Natural killer cell (primary cell): ENCODE results near the gene PIK3C3. TPM values are rescaled to one million over a fixed set of nuclear protein-coding genes. Genes with fewer than 3 reads are reported as not detected.

ENCODE experiments used
- ATAC-seq, 3 donors: fragments of 150-1000 bp in 2 of 3; fragments of 200-7000 bp in 1 of 3; cut with Tn5 transposase; 1 replicate in 1 of 3; 2 replicates in 2 of 3; pipeline ENCODE4 v1.10.0; 2021; ENCODE audit warnings: mild to moderate bottlenecking in 2 of 3, moderate library complexity in 2 of 3
- DNase-seq, 2 donors: peaks; one replicate each; pipeline versions ENCODE4 v3.0.0 to v3.0.0-alpha.2; 2013 to 2021; ENCODE audit warnings: mixed read lengths in 1 of 2
- H3K27ac ChIP-seq: one replicate; pipeline ENCODE4 v1.5.1; 2013; ENCODE audit warnings: mild to moderate bottlenecking, low read length
- H3K27me3 ChIP-seq: one replicate; pipeline ENCODE4 v1.6.1; 2013; ENCODE audit warnings: low read length; ENCODE audit not compliant: control insufficient read depth, insufficient read depth
- H3K36me3 ChIP-seq: one replicate; pipeline ENCODE4 v1.6.1; 2013; ENCODE audit warnings: low read length; ENCODE audit not compliant: control insufficient read depth, insufficient read depth
- H3K4me1 ChIP-seq: one replicate; pipeline ENCODE4 v1.6.1; 2013; ENCODE audit warnings: low read length; ENCODE audit not compliant: control insufficient read depth, insufficient read depth
- H3K4me3 ChIP-seq: one replicate; pipeline ENCODE4 v1.5.1; 2013; ENCODE audit warnings: low read length
- H3K9me3 ChIP-seq: one replicate; pipeline ENCODE4 v1.6.1; 2013; ENCODE audit warnings: low read length; ENCODE audit not compliant: control insufficient read depth, insufficient read depth
- H3K27ac Mint-ChIP-seq, 2 donors: one replicate each; pipeline ENCODE4 v1.8.0; 2022; ENCODE audit warnings: mild to moderate bottlenecking in 2 of 2, mixed read lengths in 2 of 2, moderate library complexity in 1 of 2
- H3K27me3 Mint-ChIP-seq, 2 donors: one replicate each; pipeline ENCODE4 v1.8.0; 2022; ENCODE audit warnings: low read depth in 2 of 2, mixed read lengths in 2 of 2
- H3K36me3 Mint-ChIP-seq: one replicate; pipeline ENCODE4 v1.8.0; 2022; ENCODE audit warnings: mixed read lengths
- H3K4me1 Mint-ChIP-seq, 2 donors: one replicate each; pipeline ENCODE4 v1.8.0; 2022; ENCODE audit warnings: mixed read lengths in 2 of 2
- H3K4me3 Mint-ChIP-seq: one replicate; pipeline ENCODE4 v1.8.0; 2022; ENCODE audit warnings: mild to moderate bottlenecking, moderate library complexity, mixed read lengths
- H3K9me3 Mint-ChIP-seq, 2 donors: one replicate each; pipeline ENCODE4 v1.8.0; 2022; ENCODE audit warnings: mixed read lengths in 2 of 2
- WGBS: methylation state at CpG from one replicate; pipeline ENCODE4 v1.1.7; 2013; ENCODE audit warnings: missing lambda C conversion rate; ENCODE audit not compliant: insufficient coverage; 5-methylcytosine and 5-hydroxymethylcytosine counted together
- intact Hi-C: fragments of 100-400 bp; cut with micrococcal nuclease; formaldehyde crosslinking; loops from one replicate; pipeline ENCODE4 v1.14.2; 2022
- total RNA-seq, 4 donors: library from RNA; stranded (reverse); fragments of 120-200 nt in 1 of 4; gene quantifications; one replicate each; pipeline versions ENCODE4 v1.2.3 to v1.2.4, GENCODE V29; 2013 to 2022
- TF ChIP-seq, protein P1 (sequence below): fragments of 200-600 bp; IDR thresholded peaks from one replicate; pipeline ENCODE4 v1.8.0; 2022; ENCODE audit warnings: antibody characterized with exemption

Gene PIK3C3
- total RNA-seq, 3 donors from 2014 or later (not counting 1 experiment from before 2014, with no cell fraction given): 49.6 to 85.4 (median 67.3) TPM

DNA sequence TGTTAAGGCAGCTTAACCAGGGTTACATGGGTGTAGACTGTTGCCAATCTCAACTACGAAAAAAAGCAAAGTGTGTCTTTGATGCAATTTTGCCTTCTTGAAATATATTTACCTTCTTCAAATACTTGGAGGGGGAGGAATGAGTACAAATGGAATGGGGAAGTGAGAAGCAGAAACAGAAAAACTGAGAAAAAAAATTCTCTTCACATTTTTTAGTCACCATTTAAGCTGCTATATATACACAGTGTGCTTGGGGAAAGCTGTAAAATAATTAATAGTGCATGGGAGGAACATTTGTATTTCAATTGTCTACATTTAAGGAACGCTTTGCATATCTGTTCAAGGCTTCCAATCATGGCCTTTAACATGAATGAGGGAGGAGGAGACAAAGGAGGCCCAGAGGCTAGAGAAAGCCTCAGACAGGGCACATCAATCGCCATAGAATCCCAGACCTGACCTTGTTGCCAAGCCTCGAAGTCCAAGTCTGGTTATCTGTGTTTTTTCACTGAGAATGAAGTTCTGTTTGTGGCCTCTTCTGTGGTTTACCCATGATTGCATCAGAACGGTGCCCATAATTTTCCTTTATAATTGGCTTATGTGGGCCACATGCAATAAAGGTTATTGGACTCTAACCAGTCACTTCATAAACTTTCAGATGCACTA lies 158.6 kb downstream of the PIK3C3 start:
- Mint-ChIP-seq H3K4me1 (peaks cover 15 to 25% of the 10 kb centered on the region in 2 donors), H3K4me3 (no peak overlapping the region), H3K27me3 (peaks cover 4 to 8% of the 10 kb centered on the region in 2 donors), H3K9me3 (no peaks in the 10 kb centered on the region), H3K36me3 (no peaks in the 10 kb centered on the region), H3K27ac (peak overlapping the region; percentile 50 to 67)
- ATAC-seq: peak in 2 of 3 donors; percentile 15 to 47
- Histone ChIP-seq H3K27me3 (no peaks in the 10 kb centered on the region), H3K4me1 (peaks cover 3% of the 10 kb centered on the region), H3K36me3 (no peaks in the 10 kb centered on the region), H3K9me3 (no peaks in the 10 kb centered on the region), H3K4me3 (no peak overlapping the region), H3K27ac (no peak overlapping the region)
- intact Hi-C loops: loop anchor here (1.0 to 2.0 kb wide), 2 partner anchors 1159 to 1474 kb away; no protein-coding TSS in a partner anchor
- DNase-seq: peak in 1 of 2 donors; percentile 5
- TF ChIP-seq, protein P1, sequence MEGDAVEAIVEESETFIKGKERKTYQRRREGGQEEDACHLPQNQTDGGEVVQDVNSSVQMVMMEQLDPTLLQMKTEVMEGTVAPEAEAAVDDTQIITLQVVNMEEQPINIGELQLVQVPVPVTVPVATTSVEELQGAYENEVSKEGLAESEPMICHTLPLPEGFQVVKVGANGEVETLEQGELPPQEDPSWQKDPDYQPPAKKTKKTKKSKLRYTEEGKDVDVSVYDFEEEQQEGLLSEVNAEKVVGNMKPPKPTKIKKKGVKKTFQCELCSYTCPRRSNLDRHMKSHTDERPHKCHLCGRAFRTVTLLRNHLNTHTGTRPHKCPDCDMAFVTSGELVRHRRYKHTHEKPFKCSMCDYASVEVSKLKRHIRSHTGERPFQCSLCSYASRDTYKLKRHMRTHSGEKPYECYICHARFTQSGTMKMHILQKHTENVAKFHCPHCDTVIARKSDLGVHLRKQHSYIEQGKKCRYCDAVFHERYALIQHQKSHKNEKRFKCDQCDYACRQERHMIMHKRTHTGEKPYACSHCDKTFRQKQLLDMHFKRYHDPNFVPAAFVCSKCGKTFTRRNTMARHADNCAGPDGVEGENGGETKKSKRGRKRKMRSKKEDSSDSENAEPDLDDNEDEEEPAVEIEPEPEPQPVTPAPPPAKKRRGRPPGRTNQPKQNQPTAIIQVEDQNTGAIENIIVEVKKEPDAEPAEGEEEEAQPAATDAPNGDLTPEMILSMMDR: no peak
- 25% methylated on average over 4 of the region's 5 CpGs for WGBS

DNA sequence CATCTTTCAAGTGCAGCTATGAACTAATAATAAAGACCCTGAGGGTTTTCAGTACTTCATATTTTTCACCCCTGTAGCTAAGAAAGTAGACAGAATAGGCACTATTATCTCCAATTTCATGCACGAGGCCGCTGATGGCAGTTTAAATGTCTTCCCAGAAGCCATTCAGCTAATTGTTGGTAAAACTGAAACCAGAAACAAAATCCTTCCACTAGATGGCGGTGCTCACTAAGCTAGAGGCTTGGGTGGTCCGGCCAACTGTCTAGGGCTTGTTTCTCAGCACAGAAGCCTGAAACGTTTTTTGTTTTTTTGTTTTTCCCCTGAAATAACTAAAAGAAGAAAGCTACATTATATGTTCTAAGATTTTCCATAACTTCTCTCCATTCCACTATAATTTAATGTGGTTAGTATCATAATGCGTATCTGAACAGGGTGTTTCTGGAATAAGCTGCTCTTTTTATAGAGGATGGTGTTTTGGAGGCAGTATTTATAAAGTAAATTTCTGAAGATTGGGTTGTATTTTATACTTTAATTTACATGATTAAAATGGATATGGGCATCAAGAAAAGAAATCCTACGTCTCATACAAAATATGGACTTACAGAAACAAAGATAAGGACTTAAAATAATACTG lies 159.4 kb downstream of the PIK3C3 start:
- Histone ChIP-seq H3K4me1 (peaks cover 3% of the 10 kb centered on the region), H3K36me3 (no peaks in the 10 kb centered on the region), H3K9me3 (no peaks in the 10 kb centered on the region), H3K27ac (no peak overlapping the region), H3K27me3 (no peaks in the 10 kb centered on the region), H3K4me3 (no peak overlapping the region)
- TF ChIP-seq, protein P1: peak; percentile 90
- peaks cover 7 to 13% of the 10 kb centered on the region in 2 donors for H3K27me3 Mint-ChIP-seq
- no peaks in the 10 kb centered on the region for H3K36me3 Mint-ChIP-seq
- WGBS: 10% methylated on average over 4 of the region's 7 CpGs
- ATAC-seq (peak; percentile 75 to 90 (median 85)), DNase-seq (peak; percentile 21 to 72)
- H3K4me1 Mint-ChIP-seq: peaks cover 15 to 25% of the 10 kb centered on the region in 2 donors
- H3K27ac Mint-ChIP-seq: peak overlapping the region; percentile 50 to 67
- intact Hi-C loops: loop anchor here (1.0 to 2.0 kb wide), 2 partner anchors 1158 to 1473 kb away; no protein-coding TSS in a partner anchor
- H3K4me3 Mint-ChIP-seq: no peak overlapping the region
- H3K9me3 Mint-ChIP-seq: no peaks in the 10 kb centered on the region

DNA sequence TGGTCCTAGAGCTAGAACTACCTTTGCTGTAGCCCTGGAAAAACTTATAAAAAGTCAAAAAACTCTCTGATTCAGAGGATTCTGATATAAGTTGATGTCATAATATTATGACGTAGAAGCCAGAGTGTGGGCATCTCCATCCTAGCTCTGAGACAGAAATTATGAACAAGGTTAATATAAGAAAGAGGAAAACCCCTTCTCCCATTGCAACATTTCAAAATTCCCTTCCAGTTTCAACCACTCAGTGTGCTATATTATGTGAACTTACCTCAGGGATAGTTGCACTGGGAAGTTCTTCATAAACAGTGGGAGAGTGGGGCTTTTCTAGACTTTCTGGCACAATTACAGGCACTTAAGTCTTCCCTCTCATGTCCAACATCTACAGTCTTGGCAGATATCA lies 171.6 kb downstream of the PIK3C3 start:
- Histone ChIP-seq H3K27ac (no peak overlapping the region), H3K36me3 (no peaks in the 10 kb centered on the region), H3K4me3 (no peak overlapping the region), H3K9me3 (no peaks in the 10 kb centered on the region), H3K27me3 (peaks cover 3% of the 10 kb centered on the region), H3K4me1 (no peaks in the 10 kb centered on the region)
- WGBS: no CpG with 5 or more reads among the region's 1 CpG
- Mint-ChIP-seq H3K4me3 (no peak overlapping the region), H3K36me3 (no peaks in the 10 kb centered on the region), H3K4me1 (no peaks in the 10 kb centered on the region), H3K27ac (no peak overlapping the region), H3K27me3 (peaks cover 0 to 7% of the 10 kb centered on the region in 2 donors), H3K9me3 (no peaks in the 10 kb centered on the region)
- intact Hi-C loops: no loop called here
- ATAC-seq (no peak), DNase-seq (no peak)
- TF ChIP-seq, protein P1: no peak
